Heart left ventricle (tissue), 16 donors: ENCODE data around the gene NAPA. TPM values are rescaled to one million over a fixed set of nuclear protein-coding genes. Genes with fewer than 3 reads are reported as not detected.

ENCODE experiments used
- ATAC-seq, 4 donors: fragments of 200-7000 bp; cut with Tn5 transposase; one replicate each; pipeline ENCODE4 v1.9.1; 2020 to 2022; ENCODE audit warnings: moderate library complexity in 4 of 4, mild to moderate bottlenecking in 3 of 4, moderate number of reproducible peaks in 1 of 4
- DNase-seq, 5 donors: peaks; one replicate each; pipeline ENCODE4 v3.0.0-alpha.2; 2020
- H3K27ac ChIP-seq, 12 donors: fragments of 200-600 bp; sonication (generic) in 4 of 12; one replicate each; pipeline versions ENCODE4 v1.5.0 to v1.8.0; 2016 to 2022; ENCODE audit warnings: mild to moderate bottlenecking in 2 of 12
- H3K27me3 ChIP-seq, 9 donors: fragments of 200-600 bp; sonication (generic) in 2 of 9; one replicate each; pipeline versions ENCODE4 v1.5.1 to v1.8.0; 2016 to 2022; ENCODE audit warnings: mild to moderate bottlenecking in 3 of 9
- H3K36me3 ChIP-seq, 9 donors: fragments of 200-600 bp; sonication (generic) in 2 of 9; one replicate each; pipeline versions ENCODE4 v1.5.0 to v1.8.0; 2018 to 2022; ENCODE audit warnings: mild to moderate bottlenecking in 2 of 9
- H3K4me1 ChIP-seq, 12 donors: fragments of 200-600 bp; sonication (generic) in 4 of 12; one replicate each; pipeline versions ENCODE4 v1.5.0 to v1.8.0; 2016 to 2022; ENCODE audit warnings: mild to moderate bottlenecking in 3 of 12
- H3K4me3 ChIP-seq, 12 donors: fragments of 200-600 bp; sonication (generic) in 4 of 12; one replicate each; pipeline versions ENCODE4 v1.5.0 to v1.8.0; 2017 to 2022; ENCODE audit warnings: mild to moderate bottlenecking in 9 of 12, moderate library complexity in 4 of 12
- H3K9me3 ChIP-seq, 12 donors: fragments of 200-600 bp; sonication (generic) in 4 of 12; one replicate each; pipeline versions ENCODE4 v1.5.0 to v1.8.0; 2016 to 2022; ENCODE audit warnings: mild to moderate bottlenecking in 1 of 12
- POLR2A ChIP-seq, 2 donors: fragments of 450-650 bp; IDR thresholded peaks; one replicate each; pipeline ENCODE4 v1.6.1; 2017; ENCODE audit warnings: antibody characterized with exemption in 2 of 2, mild to moderate bottlenecking in 2 of 2, moderate library complexity in 2 of 2
- WGBS, 4 donors: extraction: QIAGEN DNeasy Blood & Tissue Kit in 2 of 4; methylation state at CpG; one replicate each; pipeline versions ENCODE4 v1.1.5 to v1.1.7; 2013 to 2018; 5-methylcytosine and 5-hydroxymethylcytosine counted together
- intact Hi-C, 10 donors: fragments of 100-400 bp; cut with DNase I; formaldehyde crosslinking; loops; one replicate each; pipeline versions ENCODE4 v1.11.1 to v1.14.2; 2022
- long read RNA-seq, 3 donors: library from polyadenylated mRNA; unstranded; transcript quantifications; one replicate each; pipeline ENCODE4 v2.0.0, GENCODE V29; 2020 to 2021
- polyA plus RNA-seq, 2 donors: library from polyadenylated mRNA; stranded (reverse); fragments of 200-250 nt; gene quantifications; one replicate each; pipeline ENCODE4 v1.2.3, GENCODE V29; 2013
- total RNA-seq, 9 donors: library from RNA; depleted of rRNA in 2 of 9; stranded (reverse); fragments of >200 nt in 2 of 9; fragmentation: NEBNext Ultra II Directional in 3 of 9; extraction: Animal tissue kit (Norgen Biotek cat#: 25700) in 3 of 9; gene quantifications; one replicate each; pipeline versions ENCODE4 v1.1.0 to v1.2.4, GENCODE V29; 2016 to 2023
- TF ChIP-seq, protein P1 (sequence below), 12 donors: fragments of 200-600 bp; sonication (generic) in 4 of 12; IDR thresholded peaks; one replicate each; pipeline versions ENCODE4 v1.5.0 to v1.8.0; 2018 to 2022; ENCODE audit warnings: antibody characterized with exemption in 12 of 12, mild to moderate bottlenecking in 5 of 12
- donor health status: ischemic (EF 13 %, LVEDD 7.1; RV severe dilation, severe dysfunction).
- donor health status: healthy with polysubstance abuse.
- donor health status: DM: no; HTN: yes; CAD: no.
- donor health status: DM: no; HTN: no; CAD: no.
- donor health status: ischemic (EF 25% LVEDD 6.9; RV normal size, moderate dysfunction).
- donor health status: ischemic (EF 25% LVEDD 5.7; RV mildly dilated, moderate dysfunction).
- donor health status: healthy.
- donor health status: DM: yes; HTN: yes; CAD: no.
- donor health status: ischemic (EF 35%, LVEDD 5.7; RV mildly dilated, moderate dysfunction).
- donor health status: nonischemic (EF 11% LVEDD 7.7; RV severe dilation, severe dysfunction).
- donor health status: DM: yes; HTN: yes; CAD: no.
- donor health status: PGD.
- donor health status: ischemic (EF 29% LVEDD 5.4; RV normal size, mild dysfunction).
- donor health status: nonischemic (EF 23%, LVEDD 6.1; RV moderate dilation, normal function).

NAPA gene
- total RNA-seq (100 to 1,000 TPM; 113 to 238 (median 125) TPM), polyA plus RNA-seq (100 to 1,000 TPM; 118 to 121 TPM)
- long read RNA-seq, donor 1, transcript NAPA-201 (11 exons, 1,839 nt), result major isoform, 81 of 96 reads
- long read RNA-seq, donor 1, partial matches to known transcripts, result 3 of 96 reads
- long read RNA-seq, donor 1, other reads (novel, unspliced or antisense), result 10 of 96 reads
- long read RNA-seq, donor 2, transcript NAPA-201 (11 exons, 1,839 nt), result major isoform, 586 of 662 reads
- long read RNA-seq, donor 2, transcript NAPA-205 (9 exons, 1,417 nt), result minor isoform, 10 of 662 reads
- long read RNA-seq, donor 2, partial matches to known transcripts, result 4 of 662 reads
- long read RNA-seq, donor 2, other reads (novel, unspliced or antisense), result 58 of 662 reads
- long read RNA-seq, donor 3, transcript NAPA-201 (11 exons, 1,839 nt), result major isoform, 88 of 96 reads
- long read RNA-seq, donor 3, partial matches to known transcripts, result 1 of 96 reads
- long read RNA-seq, donor 3, other reads (novel, unspliced or antisense), result 4 of 96 reads

DNA sequence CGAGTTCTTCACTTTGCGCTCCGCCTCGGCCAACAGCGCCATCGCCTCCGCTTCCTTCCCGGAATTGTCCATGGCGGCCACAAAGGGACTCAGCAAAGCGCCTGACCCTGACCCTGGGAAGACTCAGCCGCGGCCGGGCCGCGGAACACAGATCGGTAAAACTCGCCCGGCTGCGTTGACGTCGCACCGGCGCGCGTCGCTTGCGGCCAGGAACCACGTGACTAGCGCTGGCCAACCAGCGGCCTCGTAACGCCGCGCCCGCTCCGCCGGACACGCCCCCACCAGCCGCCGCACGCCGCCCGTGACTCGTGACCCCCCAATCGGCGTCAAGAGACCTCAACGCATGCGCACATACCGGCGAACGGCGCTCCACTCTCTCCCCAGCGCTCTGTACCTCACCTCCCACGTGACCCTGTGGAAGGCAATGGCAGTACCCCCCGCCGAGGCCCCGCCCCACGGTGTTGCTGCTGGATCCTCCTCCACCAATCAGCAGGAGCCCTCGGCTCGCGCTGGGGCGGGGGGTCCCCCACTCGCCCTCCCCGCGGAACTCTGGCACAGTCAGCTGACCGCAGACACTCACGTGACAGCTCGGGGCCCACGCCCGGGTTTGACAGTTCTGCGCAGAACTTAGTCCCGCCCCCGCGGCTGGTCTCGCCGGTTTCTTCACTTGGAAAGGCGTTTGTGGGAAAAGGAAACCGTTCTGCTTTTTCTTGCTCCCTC, at the start of gene NAPA:
Gene NAPA, minus strand, starts transcription at position 195 of the 720 bp plus-strand sequence. Its CDS starts 123 bp downstream, at position 72.
- DNase-seq, result peak; percentile 100

DNA sequence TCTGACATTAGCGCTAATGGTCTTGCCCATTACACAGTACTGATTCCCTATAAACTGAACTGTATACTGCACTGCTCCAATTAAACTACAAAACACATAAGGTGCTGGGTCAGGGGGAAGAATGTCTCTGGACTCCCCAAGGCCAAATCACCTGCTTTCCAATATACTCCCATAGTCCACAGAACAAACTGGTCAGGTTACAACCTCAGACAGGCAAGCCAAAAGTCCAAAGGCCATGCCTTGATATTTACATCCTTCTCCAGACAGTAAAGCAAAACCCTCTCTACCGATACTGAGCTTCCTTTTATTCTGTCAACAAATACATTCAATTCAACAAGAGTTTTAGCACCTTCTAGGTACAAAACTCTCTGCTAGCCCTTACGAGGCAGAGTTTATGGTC, 49.2 kb upstream of the NAPA start:
- intact Hi-C loops, result no loop called here
- Histone ChIP-seq H3K36me3 (no peaks in the 10 kb centered on the region), H3K27me3 (no peaks in the 10 kb centered on the region), H3K4me1 (no peaks in the 10 kb centered on the region), H3K9me3 (no peaks in the 10 kb centered on the region), H3K27ac (no peak overlapping the region), H3K4me3 (no peak overlapping the region)
- no peak for DNase-seq
- no peak for TF ChIP-seq POLR2A (IDR thresholded peaks at IDR 0.05)
- TF ChIP-seq, protein P1, sequence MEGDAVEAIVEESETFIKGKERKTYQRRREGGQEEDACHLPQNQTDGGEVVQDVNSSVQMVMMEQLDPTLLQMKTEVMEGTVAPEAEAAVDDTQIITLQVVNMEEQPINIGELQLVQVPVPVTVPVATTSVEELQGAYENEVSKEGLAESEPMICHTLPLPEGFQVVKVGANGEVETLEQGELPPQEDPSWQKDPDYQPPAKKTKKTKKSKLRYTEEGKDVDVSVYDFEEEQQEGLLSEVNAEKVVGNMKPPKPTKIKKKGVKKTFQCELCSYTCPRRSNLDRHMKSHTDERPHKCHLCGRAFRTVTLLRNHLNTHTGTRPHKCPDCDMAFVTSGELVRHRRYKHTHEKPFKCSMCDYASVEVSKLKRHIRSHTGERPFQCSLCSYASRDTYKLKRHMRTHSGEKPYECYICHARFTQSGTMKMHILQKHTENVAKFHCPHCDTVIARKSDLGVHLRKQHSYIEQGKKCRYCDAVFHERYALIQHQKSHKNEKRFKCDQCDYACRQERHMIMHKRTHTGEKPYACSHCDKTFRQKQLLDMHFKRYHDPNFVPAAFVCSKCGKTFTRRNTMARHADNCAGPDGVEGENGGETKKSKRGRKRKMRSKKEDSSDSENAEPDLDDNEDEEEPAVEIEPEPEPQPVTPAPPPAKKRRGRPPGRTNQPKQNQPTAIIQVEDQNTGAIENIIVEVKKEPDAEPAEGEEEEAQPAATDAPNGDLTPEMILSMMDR (IDR thresholded peaks at IDR 0.05), result no peak
- 80 to 90% (median 84%) methylated on average over 3 of the region's 3 CpGs for WGBS, 4 donors
- ATAC-seq, result no peak

More for the DNA sequence above, at the start of gene NAPA:
- H3K27me3 ChIP-seq, result no peaks in the 10 kb centered on the region
- H3K4me3 ChIP-seq, result peak within 1 kb of the TSS; percentile 66 to 99 (median 92)
- peak within 1 kb of the TSS; percentile 86 to 99 (median 95) for H3K27ac ChIP-seq
- H3K36me3 ChIP-seq, result peaks cover 0 to 10% (median 0%) of the 10 kb centered on the region in 9 donors
- H3K4me1 ChIP-seq, result peaks cover 17 to 51% (median 42%) of the 10 kb centered on the region in 12 donors
- intact Hi-C loops, result loop anchor here (1.0 to 10.0 kb wide), 14 partner anchors 30 to 184 kb away; partner anchors contain the start of genes BICRA (in 6 of the 10) and KPTN (in 4 of the 10)
- TF ChIP-seq, protein P1 (IDR thresholded peaks at IDR 0.05), result peak in 1 of 12 donors; percentile 97
- peak; percentile 72 to 90 for TF ChIP-seq POLR2A (IDR thresholded peaks at IDR 0.05)
- peak; percentile 98 to 99 (median 98) for ATAC-seq
- H3K9me3 ChIP-seq, result no peaks in the 10 kb centered on the region
- 0 to 1% (median 1%) methylated on average over 29 to 78 of the region's 78 CpGs for WGBS, 4 donors

DNA sequence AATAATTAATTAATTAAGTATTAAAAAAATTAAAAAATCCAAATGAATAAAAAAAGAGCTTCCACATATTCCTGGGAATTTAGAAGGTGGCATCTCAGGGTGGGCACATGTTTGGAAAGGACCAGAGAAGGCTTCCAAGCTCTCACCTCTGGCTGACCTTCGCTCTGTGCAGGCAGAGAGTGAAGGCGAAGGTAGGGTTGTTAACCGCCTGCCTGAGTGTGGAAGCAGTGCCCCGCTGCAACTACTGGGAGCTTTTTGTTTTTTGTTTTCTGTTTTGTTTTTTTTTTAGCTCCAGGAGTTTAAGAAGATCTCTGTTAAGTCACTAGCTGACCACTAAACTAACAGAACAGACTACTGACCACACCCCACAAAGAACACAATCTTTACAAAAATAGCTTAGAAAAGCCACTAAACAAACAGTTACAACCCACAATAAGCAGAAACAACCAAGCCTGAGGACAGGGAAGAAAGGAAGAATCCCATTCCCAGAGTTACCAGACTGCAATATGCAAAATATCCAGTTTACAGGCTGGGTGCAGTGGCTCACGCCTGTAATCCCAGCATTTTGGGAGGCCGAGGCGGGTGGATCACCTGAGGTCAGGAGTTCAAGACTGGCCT, 46.7 kb upstream of the NAPA start:
- DNase-seq (no peak), ATAC-seq (no peak)
- TF ChIP-seq, protein P1 (IDR thresholded peaks at IDR 0.05), result no peak
- no peak for TF ChIP-seq POLR2A (IDR thresholded peaks at IDR 0.05)
- H3K9me3 ChIP-seq, result no peaks in the 10 kb centered on the region
- H3K4me1 ChIP-seq, result no peaks in the 10 kb centered on the region
- H3K36me3 ChIP-seq, result no peaks in the 10 kb centered on the region
- H3K27ac ChIP-seq, result no peak overlapping the region
- H3K4me3 ChIP-seq, result no peak overlapping the region
- 89 to 93% (median 92%) methylated on average over 7 of the region's 7 CpGs for WGBS, 4 donors
- intact Hi-C loops, result no loop called here
- no peaks in the 10 kb centered on the region for H3K27me3 ChIP-seq
